B cell (primary cell): ENCODE data around the gene TEX19. TPM values are rescaled to one million over a fixed set of nuclear protein-coding genes. Genes with fewer than 3 reads are reported as not detected.
"Not testable (repeated sequence)": the region's sequence is repeated elsewhere in the genome, so short reads cannot be mapped to it uniquely, and the experiment has no call there.

Source experiments
- ATAC-seq: fragments of 200-7000 bp; cut with Tn5 transposase; one replicate; pipeline ENCODE4 v1.10.0; 2021; ENCODE audit warnings: low read depth, mild to moderate bottlenecking, moderate number of reproducible peaks, moderate library complexity
- CTCF ChIA-PET: fragments of 350-600 bp; sonication (Branson Sonifier 250); formaldehyde crosslinking; loops from one replicate; lab custom pipeline; 2021; ENCODE audit warnings: antibody characterized with exemption, inconsistent platforms; lab: Charles Lee
- POLR2A ChIA-PET: fragments of 350-600 bp; sonication (Branson Sonifier 250); formaldehyde crosslinking; loops from one replicate; lab custom pipeline; 2021; ENCODE audit warnings: antibody characterized with exemption; lab: Charles Lee
- DNase-seq: peaks from one replicate; pipeline ENCODE4 v3.0.0; 2013
- H2AFZ ChIP-seq: 2 replicates; pipeline ENCODE4 v1.6.1; 2012; ENCODE audit warnings: mild to moderate bottlenecking, low read depth, low read length; ENCODE audit not compliant: insufficient read depth, poor library complexity, severe bottlenecking
- H3K27ac ChIP-seq, 2 donors: 1 replicate in 1 of 2; 2 replicates in 1 of 2; pipeline ENCODE4 v1.5.1; 2012 to 2013; ENCODE audit warnings: low read length in 2 of 2, mild to moderate bottlenecking in 2 of 2, moderate library complexity in 1 of 2
- H3K27me3 ChIP-seq, 4 experiments: fragments of 200-600 bp in 1 of 4; sonication (generic) in 1 of 4; replicated peaks in 1 of 4; 1 replicate in 2 of 4; 2 replicates in 2 of 4; pipeline versions ENCODE4 v1.6.1 to v1.7.0; 2013 to 2016; ENCODE audit warnings: low read length in 3 of 4, mild to moderate bottlenecking in 2 of 4, mixed read lengths in 1 of 4, moderate library complexity in 1 of 4; ENCODE audit not compliant: insufficient read depth in 4 of 4, control insufficient read depth in 3 of 4; ENCODE audit errors: control extremely low read depth in 1 of 4
- H3K36me3 ChIP-seq, 2 experiments: replicated peaks in 1 of 2; 1 replicate in 1 of 2; 2 replicates in 1 of 2; pipeline versions ENCODE4 v1.6.1 to v1.7.1; 2013; ENCODE audit warnings: low read length in 1 of 2; ENCODE audit not compliant: insufficient read depth in 2 of 2, control insufficient read depth in 1 of 2; ENCODE audit errors: control extremely low read depth in 1 of 2, extremely low read depth in 1 of 2
- H3K4me1 ChIP-seq, 2 donors: fragments of 200-600 bp in 1 of 2; sonication (generic) in 1 of 2; 1 replicate in 1 of 2; 2 replicates in 1 of 2; pipeline versions ENCODE4 v1.5.1 to v1.6.1; 2013 to 2017; ENCODE audit warnings: low read length in 2 of 2; ENCODE audit not compliant: control insufficient read depth in 2 of 2, insufficient read depth in 2 of 2
- H3K4me2 ChIP-seq: replicated peaks from 2 replicates; pipeline ENCODE3; 2012; ENCODE audit warnings: mild to moderate bottlenecking, low read depth, low read length; ENCODE audit not compliant: poor library complexity, severe bottlenecking
- H3K4me3 ChIP-seq, 5 experiments: fragments of 200-600 bp in 1 of 5; sonication (generic) in 1 of 5; 1 replicate in 3 of 5; 2 replicates in 2 of 5; pipeline versions ENCODE4 v1.5.1 to v1.7.0; 2011 to 2016; ENCODE audit warnings: low read length in 4 of 5, mild to moderate bottlenecking in 4 of 5, low read depth in 2 of 5, control low read depth in 1 of 5, moderate library complexity in 1 of 5; ENCODE audit not compliant: insufficient read depth in 1 of 5; ENCODE audit errors: control extremely low read depth in 1 of 5, extremely low read depth in 1 of 5
- H3K79me2 ChIP-seq: fragments of 200-600 bp; sonication (generic); one replicate; pipeline ENCODE4 v1.6.0; 2016; ENCODE audit warnings: low read length; ENCODE audit not compliant: control insufficient read depth, insufficient read depth
- H3K9ac ChIP-seq: fragments of 200-600 bp; sonication (generic); 2 replicates; pipeline ENCODE4 v1.6.1; 2017; ENCODE audit warnings: mild to moderate bottlenecking, low read length, moderate library complexity
- H3K9me3 ChIP-seq, 3 donors: one replicate each; pipeline versions ENCODE4 v1.6.1 to v1.7.1; 2013; ENCODE audit warnings: low read length in 2 of 3; ENCODE audit not compliant: control insufficient read depth in 2 of 3, insufficient read depth in 1 of 3; ENCODE audit errors: control extremely low read depth in 1 of 3
- H4K20me1 ChIP-seq: 2 replicates; pipeline ENCODE4 v1.6.0; 2012; ENCODE audit warnings: mild to moderate bottlenecking, low read length; ENCODE audit not compliant: insufficient read depth, control insufficient read depth, poor library complexity, severe bottlenecking
- H3K27ac Mint-ChIP-seq: one replicate; pipeline ENCODE4 v1.8.0; 2021; ENCODE audit warnings: mixed read lengths
- H3K27me3 Mint-ChIP-seq: one replicate; pipeline ENCODE4 v1.8.0; 2021; ENCODE audit warnings: mixed read lengths
- H3K4me1 Mint-ChIP-seq: one replicate; pipeline ENCODE4 v1.8.0; 2021; ENCODE audit warnings: mixed read lengths
- H3K4me3 Mint-ChIP-seq: one replicate; pipeline ENCODE4 v1.8.0; 2021; ENCODE audit warnings: mixed read lengths
- H3K9me3 Mint-ChIP-seq: one replicate; pipeline ENCODE4 v1.8.0; 2022; ENCODE audit warnings: mixed read lengths; ENCODE audit not compliant: insufficient read depth
- EZH2 ChIP-seq: IDR thresholded peaks from 2 replicates; pipeline ENCODE4 v1.6.1; 2012; ENCODE audit warnings: borderline replicate concordance, low read depth, mild to moderate bottlenecking, moderate library complexity, low read length; ENCODE audit not compliant: insufficient read depth, poor library complexity, severe bottlenecking
- WGBS: methylation state at CpG from one replicate; pipeline ENCODE4 v1.1.5; 2013; ENCODE audit warnings: missing lambda C conversion rate; ENCODE audit not compliant: insufficient coverage; 5-methylcytosine and 5-hydroxymethylcytosine counted together
- intact Hi-C: fragments of 100-400 bp; cut with micrococcal nuclease; formaldehyde crosslinking; loops from one replicate; pipeline ENCODE4 v1.10.0; 2022
- polyA plus RNA-seq: library from polyadenylated mRNA; depleted of rRNA; stranded (reverse); fragments of >200 nt; gene quantifications from 2 replicates; pipeline ENCODE4 v1.2.3, GENCODE V29; 2012
- total RNA-seq, 2 donors: library from RNA; stranded (reverse); fragments of 120-200 nt in 1 of 2; gene quantifications; 1 replicate in 1 of 2; 2 replicates in 1 of 2; pipeline versions ENCODE4 v1.2.3 to v1.2.4, GENCODE V29; 2013 to 2022

The TEX19 gene
- total and polyA plus RNA-seq, 2 donors (not counting 1 experiment from before 2014, with no cell fraction given), result not detected

DNA sequence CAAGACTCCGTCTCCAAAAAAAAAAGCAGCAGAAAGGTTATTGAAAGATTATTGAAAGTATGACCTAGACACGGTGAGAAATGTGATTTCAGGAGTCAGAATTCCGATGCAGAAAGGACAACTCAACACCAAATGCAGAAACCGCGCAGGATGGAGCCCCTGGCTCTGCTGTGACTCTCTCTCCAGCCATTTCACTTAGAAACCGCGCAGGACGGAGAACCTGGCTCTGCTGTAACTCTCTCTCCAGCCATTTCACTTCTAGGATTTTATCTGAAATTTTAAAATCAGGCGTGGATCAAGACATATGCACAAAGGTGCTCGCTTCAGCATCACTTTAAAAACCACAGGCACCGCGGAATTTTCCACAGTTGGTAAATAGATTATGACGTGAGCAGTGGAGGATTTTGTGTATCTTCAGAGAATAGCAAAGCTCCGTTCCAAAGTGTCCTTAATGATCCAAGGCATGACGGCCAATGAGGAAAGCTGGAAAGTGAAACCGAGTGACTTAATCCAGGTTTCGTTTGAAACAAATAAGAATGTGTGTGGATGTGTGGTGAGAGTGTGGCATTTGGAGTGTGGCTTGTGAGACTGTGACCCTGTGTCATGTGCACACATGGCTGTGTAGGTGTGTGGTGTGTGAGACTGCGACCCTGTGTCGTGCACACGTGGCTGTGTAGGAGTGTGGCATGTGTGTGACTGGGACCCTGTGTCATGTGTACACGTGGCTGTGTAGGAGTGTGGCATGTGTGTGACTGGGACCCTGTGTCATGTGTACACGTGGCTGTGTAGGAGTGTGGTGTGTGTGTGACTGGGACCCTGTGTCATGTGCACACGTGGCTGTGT, 22.0 kb downstream of the TEX19 start:
- 74% methylated on average over 16 of the region's 23 CpGs for WGBS
- Histone ChIP-seq H2AFZ (no peak overlapping the region), H3K79me2 (no peaks in the 10 kb centered on the region), H3K4me3 (no peak overlapping the region), H3K36me3 (no peaks in the 10 kb centered on the region), H4K20me1 (no peaks in the 10 kb centered on the region), H3K27ac (no peak overlapping the region), H3K9me3 (no peaks in the 10 kb centered on the region), H3K4me1 (no peaks in the 10 kb centered on the region), H3K4me2 (no peak overlapping the region), H3K27me3 (peaks cover 0 to 44% (median 4%) of the 10 kb centered on the region in 4 experiments), H3K9ac (no peak overlapping the region)
- ChIA-PET POLR2A (no interaction called here), CTCF (no interaction called here)
- Mint-ChIP-seq H3K4me1 (peaks cover 2% of the 10 kb centered on the region), H3K27ac (no peak overlapping the region), H3K27me3 (peaks cover 18% of the 10 kb centered on the region), H3K4me3 (no peak overlapping the region), H3K9me3 (no peaks in the 10 kb centered on the region)
- intact Hi-C loops, result no loop called here
- TF ChIP-seq EZH2, result no peak
- DNase-seq (no peak), ATAC-seq (no peak)

DNA sequence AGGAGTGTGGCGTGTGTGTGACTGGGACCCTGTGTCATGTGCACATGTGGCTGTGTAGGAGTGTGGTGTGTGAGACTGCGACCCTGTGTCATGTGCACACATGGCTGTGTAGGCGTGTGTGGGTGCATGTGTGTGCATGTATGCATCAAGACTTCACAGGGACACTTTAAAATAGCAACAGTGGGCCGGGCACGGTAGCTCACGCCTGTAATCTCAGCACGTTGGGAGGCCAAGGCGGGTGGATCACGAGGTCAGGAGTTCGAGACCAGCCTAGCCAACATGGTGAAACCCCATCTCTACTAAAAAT, 22.6 kb downstream of the TEX19 start:
- H3K36me3 ChIP-seq, H3K27ac Mint-ChIP-seq, H3K4me2 ChIP-seq, intact Hi-C loops, H3K79me2 ChIP-seq, H3K4me3 ChIP-seq, H3K4me1 ChIP-seq, CTCF ChIA-PET, H3K4me1 Mint-ChIP-seq, H3K27ac ChIP-seq, ATAC-seq, H3K9me3 Mint-ChIP-seq, H3K9ac ChIP-seq, H4K20me1 ChIP-seq, H2AFZ ChIP-seq, H3K4me3 Mint-ChIP-seq, H3K9me3 ChIP-seq, POLR2A ChIA-PET, DNase-seq: not testable (repeated sequence)
- peaks cover 0 to 50% (median 4%) of the 10 kb centered on the region in 4 experiments for H3K27me3 ChIP-seq
- 80% methylated on average over 10 of the region's 10 CpGs for WGBS
- H3K27me3 Mint-ChIP-seq, result peaks cover 18% of the 10 kb centered on the region

DNA sequence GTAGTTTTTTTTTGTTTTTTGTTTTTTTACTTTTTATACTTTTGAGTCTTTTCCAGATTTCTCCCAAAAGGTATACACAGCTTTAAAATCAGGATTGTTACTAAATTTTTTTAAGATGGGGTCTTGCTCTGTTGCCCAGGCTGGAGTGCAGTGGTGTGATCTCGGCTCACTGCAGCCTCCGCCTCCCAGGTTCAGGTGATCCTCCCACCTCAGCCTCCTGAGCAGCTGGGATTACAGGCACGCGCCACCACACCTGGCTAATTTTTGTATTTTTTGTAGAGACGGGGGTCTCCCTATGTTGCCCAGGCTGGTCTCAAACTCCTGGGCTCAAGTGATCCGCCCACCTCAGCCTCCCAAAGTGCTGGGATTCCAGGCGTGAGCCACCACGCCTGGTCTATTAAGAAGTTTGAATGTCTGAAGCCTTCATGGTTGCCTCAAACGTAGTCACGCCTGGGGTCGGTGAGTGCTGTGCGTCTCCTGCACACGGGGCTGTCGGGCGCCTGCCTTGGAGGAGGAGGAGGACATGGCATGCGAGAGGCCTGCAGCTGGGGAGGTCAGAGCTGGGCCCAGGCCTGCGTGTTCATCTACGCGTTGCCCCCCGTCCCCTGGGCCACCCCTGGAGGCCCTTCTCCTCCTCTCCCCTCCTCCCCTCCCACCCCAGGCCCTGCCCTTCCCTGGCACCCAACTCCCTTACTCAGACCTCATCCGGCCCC, 23.3 kb downstream of the TEX19 start:
- POLR2A ChIA-PET, H3K4me2 ChIP-seq, H3K4me1 Mint-ChIP-seq, intact Hi-C loops, H4K20me1 ChIP-seq, H3K4me1 ChIP-seq, H3K9me3 ChIP-seq, H3K4me3 Mint-ChIP-seq, H2AFZ ChIP-seq, H3K9ac ChIP-seq, H3K9me3 Mint-ChIP-seq, H3K27ac ChIP-seq, H3K79me2 ChIP-seq, H3K27ac Mint-ChIP-seq, H3K36me3 ChIP-seq, ATAC-seq, CTCF ChIA-PET, H3K4me3 ChIP-seq, DNase-seq: not testable (repeated sequence)
- H3K27me3 ChIP-seq, result peaks cover 0 to 56% (median 4%) of the 10 kb centered on the region in 4 experiments
- peaks cover 18% of the 10 kb centered on the region for H3K27me3 Mint-ChIP-seq
- WGBS, result 89% methylated on average over 19 of the region's 21 CpGs
